GM18520 (cell line): ENCODE measurements around the gene RBL1.
"Not testable (repeated sequence)": the region's sequence is repeated elsewhere in the genome, so short reads cannot be mapped to it uniquely, and the experiment has no call there.

Source experiments
- ATAC-seq: cut with Tn5 transposase; IDR thresholded peaks from one replicate; pipeline ENCODE4 v1.9.1; 2021; ENCODE audit not compliant: unreplicated experiment

The RBL1 gene

DNA sequence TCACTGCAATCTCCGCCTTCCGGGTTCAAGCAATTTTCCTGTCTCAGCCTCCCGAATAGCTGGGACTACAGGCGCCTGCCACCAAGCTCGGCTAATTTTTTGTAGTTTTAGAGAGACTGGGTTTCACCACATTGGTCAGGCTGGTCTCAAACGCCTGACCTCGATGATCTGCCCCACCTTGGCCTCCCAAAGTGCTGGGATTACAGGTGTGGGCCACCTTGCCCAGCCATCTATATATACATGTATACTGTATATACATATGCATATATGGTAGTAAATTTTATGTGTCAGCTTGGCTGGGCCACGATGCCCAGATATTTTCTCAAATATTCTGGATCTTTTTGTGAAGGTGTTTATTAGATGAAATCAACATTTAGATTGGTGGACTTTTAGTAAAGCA is 18.8 kb downstream of the RBL1 start:
- ATAC-seq = no peak

DNA sequence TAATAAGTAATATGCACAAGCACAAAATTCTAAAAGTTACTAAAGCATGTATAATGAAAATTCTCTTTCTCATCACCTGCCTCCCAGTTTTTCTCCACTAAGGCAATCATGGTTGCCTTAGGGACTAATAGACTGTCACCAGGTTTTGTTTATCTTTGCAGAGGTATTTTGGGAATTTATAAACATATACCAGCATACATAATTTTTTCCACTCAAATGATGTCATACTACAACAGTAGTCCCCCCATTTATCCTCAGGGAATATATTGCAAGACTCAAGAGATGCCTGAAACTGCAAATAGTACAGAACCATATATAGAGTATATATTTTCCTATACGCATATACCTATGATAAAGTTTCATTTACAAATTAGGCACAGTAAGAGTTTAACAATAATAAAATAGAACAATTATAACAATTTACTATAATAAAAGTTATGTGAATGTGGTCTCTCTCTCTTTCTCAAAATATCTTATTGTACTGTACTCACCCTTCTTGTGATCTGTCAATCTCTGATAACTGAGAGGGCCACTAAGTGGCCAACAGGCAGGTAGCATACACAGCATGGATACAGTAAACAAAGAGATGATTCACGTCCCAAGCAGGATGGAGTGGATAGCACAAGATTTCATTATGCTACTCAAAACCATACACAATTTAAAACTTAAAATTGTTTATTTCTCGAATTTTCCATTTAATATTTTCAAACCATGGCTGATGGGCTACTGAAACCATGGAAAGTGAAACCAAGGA is 19.7 kb downstream of the RBL1 start:
- ATAC-seq = no peak

GRCh38 chr20:37072293-37073196 is 23.3 kb downstream of the RBL1 start:
- no peak for ATAC-seq

DNA sequence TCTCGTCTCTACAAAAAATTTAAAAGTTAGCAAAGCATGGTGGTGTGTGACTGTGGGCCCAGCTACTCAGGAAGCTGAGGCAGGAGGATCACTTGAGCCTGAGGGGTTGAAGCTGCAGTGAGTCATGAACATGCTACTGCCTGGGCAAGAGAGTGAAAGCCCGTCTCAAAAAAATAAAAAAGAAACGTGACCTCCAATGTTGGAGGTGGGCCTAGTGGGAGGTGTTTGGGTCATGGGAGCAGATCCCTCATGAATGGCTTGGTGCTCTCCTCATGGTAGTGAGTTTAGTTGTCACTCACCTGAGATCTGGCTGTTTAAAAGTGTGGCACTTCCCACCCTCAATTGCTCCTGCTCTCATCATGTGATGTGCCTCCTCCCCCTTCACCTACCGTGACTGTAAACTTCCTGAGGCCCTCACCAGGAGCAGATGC is 24.3 kb downstream of the RBL1 start:
- ATAC-seq = no peak

- not testable (repeated sequence) for ATAC-seq
Observed at GRCh38 chr20:37069563-37069962, 26.2 kb downstream of the RBL1 start.

- ATAC-seq = no peak
Observed at GRCh38 chr20:37066168-37066567, 29.6 kb downstream of the RBL1 start.

GRCh38 chr20:37055276-37055675 is 40.5 kb downstream of the RBL1 start:
- no peak for ATAC-seq

DNA sequence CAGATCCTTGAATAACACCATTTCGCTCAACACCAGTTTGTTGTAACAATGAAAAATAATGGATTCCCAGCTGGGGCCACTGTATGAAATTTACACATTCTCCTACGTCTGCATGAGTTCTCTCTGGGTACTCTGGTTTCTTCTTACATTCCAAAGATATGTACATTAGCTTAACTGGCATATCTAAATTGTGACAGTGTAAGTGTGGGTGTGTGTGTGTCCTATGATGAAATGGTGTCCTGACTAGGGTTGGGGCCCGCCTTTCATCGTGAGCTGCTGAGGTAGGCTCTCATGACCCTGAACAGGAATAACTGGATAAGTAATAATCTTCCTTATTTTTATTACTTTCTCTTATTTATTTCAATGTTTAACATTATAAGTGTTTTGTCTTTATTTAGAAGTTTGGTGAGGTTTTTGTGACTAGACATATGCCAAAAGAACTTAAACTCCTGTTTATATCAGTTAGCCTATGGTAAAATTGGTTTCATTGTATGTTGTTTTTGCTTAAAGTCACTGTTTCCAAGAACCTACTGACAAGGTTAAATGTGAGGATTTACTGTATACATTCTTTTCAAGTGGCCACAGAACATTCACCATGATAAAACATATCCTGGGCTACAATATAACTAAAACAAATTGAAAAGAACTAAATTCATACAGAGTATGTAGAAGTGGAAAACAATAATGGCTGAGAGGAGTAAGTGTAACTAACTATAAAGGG is 42.4 kb downstream of the RBL1 start:
- ATAC-seq = no peak

- peak; percentile 42 for ATAC-seq
Observed at GRCh38 chr20:37042986-37043972, 52.5 kb downstream of the RBL1 start.

DNA sequence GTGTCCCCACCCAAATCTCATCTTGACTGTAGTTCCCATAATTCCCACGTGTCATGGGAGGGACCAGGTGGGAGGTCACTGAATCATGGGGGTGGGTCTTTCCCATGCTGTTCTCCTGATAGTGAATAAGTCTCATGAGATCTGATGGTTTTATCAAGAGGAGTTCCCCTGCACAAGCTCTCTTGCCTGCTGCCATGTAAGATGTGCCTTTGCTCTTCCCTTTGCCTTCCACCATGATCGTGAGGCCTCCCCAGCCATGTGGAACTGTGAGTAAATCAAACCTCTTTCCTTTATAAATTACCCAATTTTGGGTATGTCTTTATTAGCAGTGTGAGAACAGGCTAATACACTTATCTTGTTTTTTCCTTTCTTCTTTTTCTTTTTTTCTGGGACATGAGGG is 56.4 kb downstream of the RBL1 start:
- not testable (repeated sequence) for ATAC-seq

DNA sequence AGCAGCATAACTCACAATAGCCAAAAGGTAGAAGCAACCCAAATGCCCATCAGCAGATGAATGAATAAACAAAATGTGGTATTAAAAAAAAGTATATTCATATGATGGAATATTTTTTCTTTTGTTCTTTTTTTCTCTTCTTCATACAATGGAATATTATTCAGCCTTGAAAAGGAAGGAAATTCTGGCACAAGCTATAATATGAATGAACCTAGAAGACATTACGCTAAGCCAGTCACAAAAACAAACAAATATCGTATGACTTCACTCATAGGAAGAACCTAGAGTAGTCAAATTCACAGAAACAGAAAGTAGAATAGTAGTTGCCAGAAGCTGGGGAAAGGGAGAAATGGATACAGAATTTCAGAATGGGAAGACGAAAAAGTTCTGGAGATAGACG is 63.7 kb downstream of the RBL1 start:
- no peak for ATAC-seq

DNA sequence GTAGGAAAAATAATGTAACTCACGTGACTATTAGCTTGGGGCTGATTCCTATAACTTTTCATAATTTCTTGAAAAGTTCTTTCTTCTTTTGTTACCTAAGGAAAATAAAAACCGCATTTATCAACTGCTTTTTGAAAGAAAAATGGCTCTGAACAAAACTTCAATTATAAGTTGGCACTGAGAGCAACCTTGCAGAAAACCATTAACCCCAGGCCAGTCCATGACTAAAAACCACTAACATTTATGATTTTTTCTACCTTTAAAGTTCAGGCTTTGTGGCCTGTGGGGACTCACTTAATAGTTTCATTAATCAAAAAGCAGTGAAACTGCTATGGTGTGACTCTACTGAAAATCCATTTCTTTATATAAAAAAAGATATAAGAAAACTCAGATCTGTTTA is 75.2 kb downstream of the RBL1 start:
- ATAC-seq = no peak

DNA sequence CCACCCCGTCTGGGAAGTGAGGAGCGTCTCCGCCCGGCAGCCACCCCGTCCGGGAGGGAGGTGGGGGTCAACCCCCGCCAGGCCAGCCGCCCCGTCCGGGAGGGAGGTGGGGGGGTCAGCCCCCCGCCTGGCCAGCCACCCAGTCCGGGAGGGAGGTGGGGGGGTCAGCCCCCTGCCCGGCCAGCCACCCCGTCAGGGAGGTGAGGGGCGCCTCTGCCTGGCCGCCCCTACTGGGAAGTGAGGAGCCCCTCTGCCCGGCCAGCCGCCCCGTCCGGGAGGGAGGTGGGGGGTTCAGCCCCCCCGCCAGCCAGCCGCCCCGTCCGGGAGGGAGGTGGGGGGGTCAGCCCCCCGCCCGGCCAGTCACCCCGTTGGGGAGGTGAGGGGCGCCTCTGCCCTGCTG is 83.2 kb downstream of the RBL1 start:
- ATAC-seq = not testable (repeated sequence)

DNA sequence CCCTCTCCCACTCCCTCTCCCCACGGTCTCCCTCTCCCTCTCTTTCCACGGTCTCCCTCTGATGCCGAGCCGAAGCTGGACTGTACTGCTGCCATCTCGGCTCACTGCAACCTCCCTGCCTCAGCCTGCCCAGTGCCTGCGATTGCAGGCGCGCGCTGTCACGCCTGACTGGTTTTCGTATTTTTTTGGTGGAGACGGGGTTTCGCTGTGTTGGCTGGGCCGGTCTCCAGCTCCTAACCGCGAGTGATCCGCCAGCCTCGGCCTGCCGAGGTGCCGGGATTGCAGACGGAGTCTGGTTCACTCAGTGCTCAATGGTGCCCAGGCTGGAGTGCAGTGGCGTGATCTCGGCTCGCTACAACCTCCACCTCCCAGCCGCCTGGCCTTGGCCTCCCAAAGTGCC is 83.9 kb downstream of the RBL1 start:
- not testable (repeated sequence) for ATAC-seq

DNA sequence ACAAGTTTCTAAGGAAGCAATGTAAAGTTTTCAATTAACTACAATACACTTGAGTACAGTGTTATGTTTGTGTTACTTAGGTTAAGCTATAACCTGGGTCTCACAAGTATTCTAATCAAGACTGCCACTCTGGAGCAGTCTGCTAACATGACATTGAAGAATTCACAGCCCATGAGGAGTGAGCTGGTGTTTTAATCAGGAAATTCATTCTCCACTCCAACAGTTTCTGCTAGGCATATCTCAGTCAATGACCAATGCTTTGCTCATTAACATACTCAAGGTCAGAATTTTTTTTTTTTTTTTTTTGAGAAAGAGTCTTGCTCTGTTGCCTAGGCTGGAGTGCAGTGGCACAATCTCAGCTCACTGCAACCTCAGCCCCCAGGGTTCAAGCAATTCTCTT is 84.7 kb downstream of the RBL1 start:
- ATAC-seq = no peak

- no peak for ATAC-seq
Observed at GRCh38 chr20:37007898-37008649, 87.7 kb downstream of the RBL1 start.

DNA sequence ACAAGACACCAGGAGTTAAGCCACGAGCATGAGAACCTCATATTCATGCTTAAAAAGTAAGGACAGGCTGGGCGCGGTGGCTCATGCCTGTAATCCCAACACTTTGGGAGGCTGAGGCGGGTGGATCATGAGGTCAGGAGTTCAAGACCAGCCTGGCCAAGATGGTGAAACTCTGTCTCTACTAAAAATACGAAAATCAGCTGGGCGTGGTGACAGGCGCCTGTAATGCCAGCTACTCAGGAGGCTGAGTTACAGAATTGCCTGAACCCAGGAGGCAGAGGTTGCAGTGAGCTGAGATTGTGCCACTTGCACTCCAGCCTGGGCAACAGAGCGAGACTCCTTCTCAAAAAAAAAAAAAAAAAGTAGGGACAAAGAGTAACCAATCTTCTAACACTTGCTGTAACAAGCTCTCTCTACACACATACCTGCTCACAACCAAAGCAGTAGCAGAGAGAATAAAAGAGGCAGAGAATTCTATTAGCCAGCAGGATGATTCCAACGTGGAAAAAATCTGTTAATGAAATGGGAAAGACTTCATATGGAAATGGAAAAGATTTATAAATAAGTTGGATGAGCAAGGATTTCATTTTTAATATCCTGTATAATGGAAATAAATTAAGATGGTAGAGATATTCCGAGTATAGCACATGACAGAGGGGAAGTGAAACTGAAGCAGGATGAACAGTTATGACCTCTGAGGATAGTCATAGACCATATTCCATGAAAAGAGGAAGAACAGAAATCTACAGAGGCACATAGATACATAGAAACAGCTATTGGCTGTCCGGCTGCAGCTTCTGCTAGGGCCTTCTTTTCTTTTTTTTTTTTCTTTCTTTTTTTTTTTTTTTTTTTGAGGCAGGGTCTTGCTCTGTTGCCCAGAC is 90.5 kb downstream of the RBL1 start:
- not testable (repeated sequence) for ATAC-seq

DNA sequence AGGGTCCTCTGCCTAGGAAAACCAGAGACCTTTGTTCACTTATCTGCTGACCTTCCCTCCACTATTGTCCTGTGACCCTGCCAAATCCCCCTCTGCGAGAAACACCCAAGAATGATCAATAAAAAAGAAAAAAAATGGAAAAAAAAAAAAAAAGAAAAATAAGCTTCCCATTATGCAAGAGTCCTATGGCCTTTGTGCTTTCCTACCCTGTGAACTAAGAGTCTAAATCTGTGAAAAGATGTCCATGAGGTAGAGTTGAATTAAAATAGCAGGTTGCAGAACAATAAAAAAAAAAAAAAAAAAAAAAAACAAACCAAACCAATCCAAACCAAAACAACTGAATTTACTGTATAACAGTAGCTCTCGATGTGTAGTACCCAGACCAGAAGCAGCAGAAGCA is 94.2 kb downstream of the RBL1 start:
- not testable (repeated sequence) for ATAC-seq

DNA sequence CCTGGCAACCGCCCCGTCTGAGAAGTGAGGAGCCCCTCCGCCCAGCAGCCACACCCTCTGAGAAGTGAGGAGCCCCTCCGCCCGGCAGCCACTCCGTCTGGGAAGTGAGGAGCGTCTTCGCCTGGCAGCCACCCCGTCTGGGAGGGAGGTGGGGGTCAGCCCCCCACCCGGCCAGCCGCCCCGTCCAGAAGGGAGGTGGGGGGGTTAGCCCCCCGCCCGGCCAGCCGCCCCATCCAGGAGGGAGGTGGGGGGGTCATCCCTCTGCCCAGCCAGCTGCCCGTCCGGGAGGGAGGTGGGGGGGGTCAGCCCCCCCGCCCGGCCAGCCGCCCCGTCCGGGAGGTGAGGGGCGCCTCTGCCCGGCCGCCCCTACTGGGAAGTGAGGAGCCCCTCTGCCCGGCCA is 95.6 kb downstream of the RBL1 start:
- not testable (repeated sequence) for ATAC-seq
